ENCODE results near the gene PPP4R1.

DNA sequence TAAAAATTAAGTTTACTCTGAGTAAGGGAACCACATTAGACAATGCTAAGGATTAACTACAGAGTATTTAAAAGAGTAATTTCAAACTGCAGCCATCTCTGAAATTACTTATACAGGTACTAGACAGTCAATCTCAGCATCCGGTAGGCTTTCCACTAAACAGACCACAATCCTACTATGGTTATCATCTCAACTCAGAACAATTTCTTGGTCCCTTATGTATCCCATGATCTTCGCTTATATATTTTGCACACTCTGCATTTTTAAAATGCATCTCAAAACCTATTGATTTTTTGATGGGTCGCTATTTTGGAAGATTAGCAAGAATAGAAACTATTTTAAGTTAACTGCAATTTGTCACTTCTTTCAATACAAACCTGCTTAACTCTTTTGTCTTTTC is 1.4 kb downstream of the PPP4R1 start:
- TF ChIP-seq, protein P1, sequence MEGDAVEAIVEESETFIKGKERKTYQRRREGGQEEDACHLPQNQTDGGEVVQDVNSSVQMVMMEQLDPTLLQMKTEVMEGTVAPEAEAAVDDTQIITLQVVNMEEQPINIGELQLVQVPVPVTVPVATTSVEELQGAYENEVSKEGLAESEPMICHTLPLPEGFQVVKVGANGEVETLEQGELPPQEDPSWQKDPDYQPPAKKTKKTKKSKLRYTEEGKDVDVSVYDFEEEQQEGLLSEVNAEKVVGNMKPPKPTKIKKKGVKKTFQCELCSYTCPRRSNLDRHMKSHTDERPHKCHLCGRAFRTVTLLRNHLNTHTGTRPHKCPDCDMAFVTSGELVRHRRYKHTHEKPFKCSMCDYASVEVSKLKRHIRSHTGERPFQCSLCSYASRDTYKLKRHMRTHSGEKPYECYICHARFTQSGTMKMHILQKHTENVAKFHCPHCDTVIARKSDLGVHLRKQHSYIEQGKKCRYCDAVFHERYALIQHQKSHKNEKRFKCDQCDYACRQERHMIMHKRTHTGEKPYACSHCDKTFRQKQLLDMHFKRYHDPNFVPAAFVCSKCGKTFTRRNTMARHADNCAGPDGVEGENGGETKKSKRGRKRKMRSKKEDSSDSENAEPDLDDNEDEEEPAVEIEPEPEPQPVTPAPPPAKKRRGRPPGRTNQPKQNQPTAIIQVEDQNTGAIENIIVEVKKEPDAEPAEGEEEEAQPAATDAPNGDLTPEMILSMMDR (conservative IDR thresholded peaks at IDR 0.05 in 1 of 2, IDR thresholded peaks at IDR 0.05 in 1 of 2; ENCODE audit: extremely low read depth in 1 of 2, insufficient read depth in 1 of 2, low read depth in 1 of 2, low read length in 2 of 2) = no peak
- no peak for TF ChIP-seq EZH2 (IDR thresholded peaks at IDR 0.05; ENCODE audit: borderline replicate concordance, low read length)

All from mammary epithelial cell (primary cell).